Fibroblast of skin of left biceps (primary cell): ENCODE data around the gene SHISAL1.
"Not testable (repeated sequence)": the region's sequence is repeated elsewhere in the genome, so short reads cannot be mapped to it uniquely, and the experiment has no call there.

Experiments used
- DNase-seq, 2 experiments: peaks; one replicate each; pipeline ENCODE4 v3.0.0-alpha.2; 2013; ENCODE audit warnings: low read depth in 2 of 2

SHISAL1 gene

GRCh38 chr22:44302363-44302762 is 10.4 kb downstream of the SHISAL1 start:
- DNase-seq: not testable (repeated sequence)

DNA sequence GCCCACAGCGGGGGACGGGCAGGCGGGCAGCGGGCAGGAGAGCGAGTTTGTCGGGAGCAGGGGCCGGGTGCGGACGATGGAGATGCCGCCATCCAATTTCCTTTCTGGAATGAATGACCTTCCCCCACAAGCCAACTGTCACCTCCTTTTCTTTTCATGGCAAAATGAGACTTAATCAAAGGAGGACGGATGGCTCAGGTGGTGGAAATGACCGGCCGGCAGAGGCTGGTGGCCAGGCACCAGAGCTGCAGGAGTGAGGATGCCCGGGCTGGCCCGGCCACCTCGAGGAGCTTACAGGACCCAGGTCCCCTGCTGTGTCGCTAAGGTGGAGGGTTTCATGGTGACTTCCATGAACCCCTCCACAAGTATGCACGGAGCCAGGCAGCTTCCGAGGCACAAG is 11.7 kb downstream of the SHISAL1 start:
- no peak for DNase-seq

DNA sequence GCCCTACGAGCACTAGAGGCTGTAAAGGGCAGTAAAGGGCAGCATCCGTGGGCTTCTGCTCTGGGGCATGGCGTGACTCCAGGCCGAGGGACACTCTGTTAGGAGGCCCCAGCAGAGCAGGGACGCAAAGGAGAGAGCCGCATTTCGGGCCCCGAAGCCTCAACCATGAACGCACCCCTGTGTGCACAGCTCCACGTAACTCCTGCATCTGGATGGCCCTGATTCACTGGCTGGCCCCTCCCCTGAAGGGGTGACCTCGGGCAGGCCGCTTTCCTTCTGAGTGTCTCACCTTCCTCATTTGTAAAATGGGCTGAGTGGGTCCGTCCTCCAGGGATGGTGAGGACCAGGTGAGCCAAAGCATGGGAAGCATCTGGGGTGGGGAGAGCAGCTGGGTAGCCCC is 13.6 kb downstream of the SHISAL1 start:
- no peak for DNase-seq

GRCh38 chr22:44298406-44299091 is 14.2 kb downstream of the SHISAL1 start:
- no peak for DNase-seq

DNA sequence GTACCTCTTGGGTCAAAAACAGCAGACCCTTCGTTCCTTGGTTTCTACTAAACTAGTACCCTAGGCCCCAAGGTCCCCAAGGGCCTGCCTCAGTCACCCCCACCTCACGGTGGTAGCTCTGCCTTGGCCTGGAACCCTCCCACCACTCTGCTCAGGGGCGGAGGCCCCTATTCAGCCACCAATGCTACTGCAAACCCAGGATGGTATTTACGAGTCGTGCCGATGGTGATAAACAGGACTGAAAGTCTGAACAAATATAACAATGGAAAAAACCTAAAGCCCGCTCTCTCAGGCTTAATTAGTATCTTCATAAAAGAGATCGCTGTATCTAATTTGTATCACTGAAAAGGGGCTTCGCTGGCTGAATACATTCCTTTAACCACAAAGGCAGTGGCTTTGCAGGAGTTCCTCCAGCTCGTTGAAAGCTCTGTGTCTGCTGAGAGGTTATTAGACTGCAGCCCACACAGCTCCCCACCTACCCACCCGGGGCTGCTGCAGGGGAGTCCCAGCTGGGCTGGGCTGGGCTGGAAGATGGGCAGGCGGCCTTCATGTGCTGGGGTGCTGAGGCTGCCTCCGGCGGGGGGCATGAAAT is 15.2 kb downstream of the SHISAL1 start:
- DNase-seq: no peak

- no peak for DNase-seq
Measured at GRCh38 chr22:44295406-44295805, 17.3 kb downstream of the SHISAL1 start.

GRCh38 chr22:44293876-44294275 is 18.9 kb downstream of the SHISAL1 start:
- no peak for DNase-seq

- no peak for DNase-seq
Measured at GRCh38 chr22:44293034-44293433, 19.7 kb downstream of the SHISAL1 start.

- DNase-seq: no peak
Measured at GRCh38 chr22:44292521-44292920, 20.2 kb downstream of the SHISAL1 start.

DNA sequence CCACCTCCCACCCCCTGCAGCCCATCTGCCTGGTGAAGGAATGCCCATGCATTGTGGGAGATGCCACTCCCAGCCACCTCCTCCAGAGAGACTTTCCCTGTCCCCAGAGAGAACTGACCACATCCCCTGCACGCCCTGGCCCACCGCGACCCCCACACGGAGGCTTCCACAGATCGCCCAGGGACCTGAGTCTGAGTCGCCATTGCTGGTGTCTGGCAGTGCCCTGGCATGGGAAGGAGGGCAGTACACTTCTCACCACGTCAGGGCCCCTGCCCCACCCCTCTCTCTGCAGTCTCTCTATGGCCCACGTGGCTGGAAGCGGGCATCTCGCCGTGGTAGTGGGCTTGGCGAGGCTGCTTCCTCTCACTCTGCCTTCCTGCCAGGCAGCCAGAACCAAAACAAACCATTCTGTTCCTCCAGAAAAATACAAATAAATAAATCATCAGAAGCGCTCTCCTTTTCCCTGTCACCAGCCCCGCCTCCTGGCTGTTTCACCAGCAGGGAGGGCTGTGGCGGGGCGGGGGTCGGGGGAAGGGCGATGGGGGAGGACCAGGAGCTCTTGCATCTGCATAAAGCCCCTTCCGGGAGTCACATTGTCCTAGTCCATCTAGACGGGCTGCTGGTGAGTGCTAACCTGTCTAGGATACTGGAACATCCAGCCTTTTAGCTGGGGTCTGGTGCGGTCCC is 20.9 kb downstream of the SHISAL1 start:
- DNase-seq: no peak

GRCh38 chr22:44291265-44291664 is 21.5 kb downstream of the SHISAL1 start:
- DNase-seq: no peak

GRCh38 chr22:44289414-44290171 is 23.2 kb downstream of the SHISAL1 start:
- no peak for DNase-seq

GRCh38 chr22:44288913-44289312 is 23.8 kb downstream of the SHISAL1 start:
- no peak for DNase-seq

- DNase-seq: no peak
Measured at GRCh38 chr22:44287741-44288140, 25.0 kb downstream of the SHISAL1 start.

- DNase-seq: no peak
Measured at GRCh38 chr22:44287121-44287693, 25.5 kb downstream of the SHISAL1 start.

- DNase-seq: no peak
Measured at GRCh38 chr22:44286646-44287045, 26.1 kb downstream of the SHISAL1 start.

GRCh38 chr22:44284711-44285110 is 28.0 kb downstream of the SHISAL1 start:
- no peak for DNase-seq

GRCh38 chr22:44281768-44282637 is 30.7 kb downstream of the SHISAL1 start:
- no peak for DNase-seq

GRCh38 chr22:44280665-44281188 is 32.0 kb downstream of the SHISAL1 start:
- DNase-seq: no peak

GRCh38 chr22:44279069-44279360 is 33.7 kb downstream of the SHISAL1 start:
- DNase-seq: no peak
